ENCODE data around the gene WIPF1. TPM values are rescaled to one million over a fixed set of nuclear protein-coding genes. Genes with fewer than 3 reads are reported as not detected.
A peak's percentile ranks its signal among the peaks of the same experiment; 100 is the strongest.

WIPF1 gene
- polyA plus RNA-seq, 1 of the 3 experiments (the other 2 are of a cell fraction), result 56.7 TPM

- no peak for DNase-seq
- POLR2A ChIA-PET, result interaction anchor here (1.0 kb wide), 1 partner anchor 9 kb away, joined by 3 read pairs; no protein-coding TSS in a partner anchor
- Histone ChIP-seq H3K4me2 (no peak overlapping the region), H4K20me1 (ENCODE audit: insufficient read depth) (0 out of 2 replicates have a peak, but pooled peaks cover 7% of the 10 kb centered on the region), H3K4me3 (ENCODE audit: low read depth in 2 of 2, low read length in 1 of 2) (no peak overlapping the region), H3K36me3 (replicated peaks in 1 of 2; ENCODE audit: control insufficient read depth in 1 of 2, insufficient read depth in 2 of 2, low read length in 1 of 2) (peaks cover 2 to 4% of the 10 kb centered on the region in 2 experiments), H3K27me3 (ENCODE audit: insufficient read depth) (no peaks in the 10 kb centered on the region), H3K9me3 (no peaks in the 10 kb centered on the region), H3F3A (replicated peaks; ENCODE audit: insufficient read depth) (peaks cover 30% of the 10 kb centered on the region), H2AFZ (ENCODE audit: low read depth) (no peak overlapping the region), H3K27ac (ENCODE audit: low read depth in 2 of 2, low read length in 1 of 2) (peak overlapping the region in 1 of 2 experiments; percentile 83; a peak in 2 of 4 replicates), H3K9ac (no peak overlapping the region), H3K9me2 (no peaks in the 10 kb centered on the region), H3K4me1 (ENCODE audit: control insufficient read depth in 1 of 2, insufficient read depth in 2 of 2, low read depth in 1 of 2, low read length in 1 of 2) (peaks cover 18 to 44% of the 10 kb centered on the region in 2 experiments), H3K79me2 (ENCODE audit: insufficient read depth) (peaks cover 39% of the 10 kb centered on the region; the same call in 1 of the 2 replicates)
- TF ChIP-seq ZBTB33 (IDR thresholded peaks at IDR 0.05; ENCODE audit: borderline replicate concordance, low read depth), result no peak
- TF ChIP-seq MXI1 (IDR thresholded peaks at IDR 0.05; ENCODE audit: low read depth, low read length), result peak; percentile 44; the same call in 1 of the 2 replicates
- CTCF ChIA-PET, result interaction anchor here (0.6 to 6.0 kb wide), 17 partner anchors 9 to 140 kb away, joined by 3 to 35 read pairs (median 4); no protein-coding TSS in a partner anchor
- 89% methylated on average over 3 of the region's 3 CpGs for WGBS (ENCODE audit: low lambda C conversion rate)
Measured at GRCh38 chr2:174602745-174603144, 5.1 kb upstream of the WIPF1 start.

DNA sequence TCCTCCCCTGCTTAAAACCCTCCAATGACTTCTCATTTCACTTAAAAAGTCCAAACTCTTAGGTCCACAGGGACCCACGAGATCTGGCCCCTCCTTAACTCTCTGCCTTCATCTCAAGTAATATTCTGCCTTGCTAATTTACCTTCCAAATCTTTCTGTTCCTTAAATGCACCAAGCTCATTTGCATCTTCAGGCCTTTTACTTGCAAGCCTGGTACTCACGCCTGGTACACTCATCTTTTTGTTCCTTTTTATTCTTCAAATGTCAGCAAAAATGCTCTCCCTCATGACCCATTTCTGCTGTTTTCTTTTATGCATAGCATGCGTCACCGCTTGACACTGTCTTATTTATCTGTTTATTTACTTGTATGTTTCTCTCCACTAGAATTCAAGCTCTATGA, 2.7 kb upstream of the WIPF1 start:
- H3K27me3 ChIP-seq (ENCODE audit: insufficient read depth), result no peaks in the 10 kb centered on the region
- H3K79me2 ChIP-seq (ENCODE audit: insufficient read depth), result peaks cover 35% of the 10 kb centered on the region; the same call in 1 of the 2 replicates
- ChIA-PET POLR2A (no interaction called here), CTCF (interaction anchor here (0.5 to 5.1 kb wide), 4 partner anchors 21 to 88 kb away, joined by 3 to 30 read pairs (median 6); no protein-coding TSS in a partner anchor)
- H3K9me3 ChIP-seq, result no peaks in the 10 kb centered on the region
- no peaks in the 10 kb centered on the region for H4K20me1 ChIP-seq (ENCODE audit: insufficient read depth)
- no peak overlapping the region for H3K4me3 ChIP-seq (ENCODE audit: low read depth in 2 of 2, low read length in 1 of 2)
- H2AFZ ChIP-seq (ENCODE audit: low read depth), result no peak overlapping the region
- no peak for TF ChIP-seq TEAD4 (IDR thresholded peaks at IDR 0.05; ENCODE audit: borderline replicate concordance, insufficient read depth)
- no peak for TF ChIP-seq RAD21 (IDR thresholded peaks at IDR 0.05; ENCODE audit: low read length)
- TF ChIP-seq GABPA (IDR thresholded peaks at IDR 0.05; ENCODE audit: low read depth), result no peak
- no peak overlapping the region for H3K27ac ChIP-seq (ENCODE audit: low read depth in 2 of 2, low read length in 1 of 2)
- H3K4me1 ChIP-seq (ENCODE audit: control insufficient read depth in 1 of 2, insufficient read depth in 2 of 2, low read depth in 1 of 2, low read length in 1 of 2), result peaks cover 22 to 41% of the 10 kb centered on the region in 2 experiments
- H3K36me3 ChIP-seq (replicated peaks in 1 of 2; ENCODE audit: control insufficient read depth in 1 of 2, insufficient read depth in 2 of 2, low read length in 1 of 2), result peaks cover 2 to 4% of the 10 kb centered on the region in 2 experiments
- peaks cover 33% of the 10 kb centered on the region for H3F3A ChIP-seq (replicated peaks; ENCODE audit: insufficient read depth)
- 88% methylated on average over 4 of the region's 4 CpGs for WGBS (ENCODE audit: low lambda C conversion rate)
- H3K4me2 ChIP-seq, result no peak overlapping the region
- H3K9ac ChIP-seq, result no peak overlapping the region
- DNase-seq, result no peak
- no peaks in the 10 kb centered on the region for H3K9me2 ChIP-seq

DNA sequence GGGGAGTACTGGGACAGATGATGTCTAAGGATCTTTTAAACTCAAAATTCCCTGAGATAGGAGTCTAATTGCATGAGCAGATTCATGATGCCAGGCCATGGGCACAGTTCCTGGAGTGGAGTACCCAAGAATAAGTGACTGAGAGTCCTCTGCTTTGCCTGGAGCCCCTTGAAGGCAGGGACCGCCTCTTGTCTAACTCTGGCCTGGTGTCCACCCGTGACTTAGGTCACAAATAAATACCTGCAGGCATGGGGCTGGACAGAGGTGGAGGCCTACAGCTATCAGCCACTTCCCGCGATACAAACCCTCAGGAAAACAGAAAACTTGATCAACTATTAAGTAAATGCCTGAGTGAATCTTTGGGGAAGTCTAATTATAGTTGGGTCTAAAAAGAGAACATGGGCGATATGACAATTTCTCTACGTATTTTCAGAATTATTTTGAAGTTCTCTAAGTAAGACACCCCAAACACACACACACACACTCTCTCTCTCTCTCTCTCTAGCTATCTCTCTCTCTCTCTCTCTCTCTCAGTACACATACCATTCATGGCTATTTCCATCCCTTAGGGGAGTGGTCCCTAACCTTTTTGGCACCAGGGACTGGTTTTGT, 1.8 kb upstream of the WIPF1 start:
- Histone ChIP-seq H3K27ac (ENCODE audit: low read depth in 2 of 2, low read length in 1 of 2) (no peak overlapping the region; a peak in 1 of 4 replicates), H3K9me3 (no peaks in the 10 kb centered on the region), H3K9me2 (no peaks in the 10 kb centered on the region), H3K36me3 (replicated peaks in 1 of 2; ENCODE audit: control insufficient read depth in 1 of 2, insufficient read depth in 2 of 2, low read length in 1 of 2) (peaks cover 2 to 4% of the 10 kb centered on the region in 2 experiments), H2AFZ (ENCODE audit: low read depth) (no peak overlapping the region), H4K20me1 (ENCODE audit: insufficient read depth) (no peaks in the 10 kb centered on the region), H3K4me3 (ENCODE audit: low read depth in 2 of 2, low read length in 1 of 2) (no peak overlapping the region), H3K9ac (no peak overlapping the region), H3K79me2 (ENCODE audit: insufficient read depth) (peaks cover 30% of the 10 kb centered on the region), H3K27me3 (ENCODE audit: insufficient read depth) (no peaks in the 10 kb centered on the region), H3K4me2 (no peak overlapping the region), H3K4me1 (ENCODE audit: control insufficient read depth in 1 of 2, insufficient read depth in 2 of 2, low read depth in 1 of 2, low read length in 1 of 2) (peaks cover 25 to 40% of the 10 kb centered on the region in 2 experiments), H3F3A (replicated peaks; ENCODE audit: insufficient read depth) (peaks cover 32% of the 10 kb centered on the region)
- 98% methylated on average over 6 of the region's 6 CpGs for WGBS (ENCODE audit: low lambda C conversion rate)
- POLR2A ChIA-PET, result no interaction called here
- CTCF ChIA-PET, result interaction anchor here (1.1 to 5.1 kb wide), 2 partner anchors 20 to 75 kb away, joined by 3 to 30 read pairs; no protein-coding TSS in a partner anchor
- TF ChIP-seq MXI1 (IDR thresholded peaks at IDR 0.05; ENCODE audit: low read depth, low read length) (no peak), POLR2AphosphoS5 (IDR thresholded peaks at IDR 0.05; ENCODE audit: low read depth, low read length) (no peak), GABPA (IDR thresholded peaks at IDR 0.05; ENCODE audit: low read depth) (no peak), SIN3A (IDR thresholded peaks at IDR 0.05; ENCODE audit: borderline replicate concordance, low read depth, low read length) (no peak), RCOR1 (IDR thresholded peaks at IDR 0.05; ENCODE audit: low read length) (no peak)
- no peak for DNase-seq
